Lung (tissue), 12 donors: ENCODE measurements around the gene VWF. TPM values are rescaled to one million over a fixed set of nuclear protein-coding genes. Genes with fewer than 3 reads are reported as not detected.

ENCODE experiments used
- ATAC-seq: fragments of 200-7000 bp; cut with Tn5 transposase; one replicate; pipeline ENCODE4 v1.9.1; 2020; ENCODE audit warnings: moderate number of reproducible peaks; ENCODE audit not compliant: insufficient read depth, low FRiP score
- DNase-seq, 3 donors: peaks; one replicate each; pipeline ENCODE4 v3.0.0-alpha.2; 2013 to 2017
- H3K27ac ChIP-seq, 2 donors: one replicate each; pipeline ENCODE4 v1.5.1; 2013; ENCODE audit warnings: mild to moderate bottlenecking in 2 of 2, moderate library complexity in 2 of 2, control low read depth in 1 of 2, inconsistent platforms in 1 of 2, low read depth in 1 of 2, low read length in 1 of 2
- H3K27me3 ChIP-seq, 3 donors: one replicate each; pipeline ENCODE4 v1.5.1; 2013; ENCODE audit warnings: low read length in 2 of 3; ENCODE audit not compliant: control insufficient read depth in 3 of 3, insufficient read depth in 3 of 3
- H3K36me3 ChIP-seq, 4 donors: one replicate each; pipeline ENCODE4 v1.5.1; 2013; ENCODE audit warnings: low read length in 4 of 4, mild to moderate bottlenecking in 1 of 4, moderate library complexity in 1 of 4; ENCODE audit not compliant: control insufficient read depth in 4 of 4, insufficient read depth in 4 of 4
- H3K4me1 ChIP-seq, 5 donors: one replicate each; pipeline ENCODE4 v1.5.1; 2013; ENCODE audit warnings: low read length in 5 of 5, mild to moderate bottlenecking in 2 of 5, moderate library complexity in 1 of 5; ENCODE audit not compliant: control insufficient read depth in 5 of 5, insufficient read depth in 5 of 5
- H3K4me3 ChIP-seq: one replicate; pipeline ENCODE4 v1.5.1; 2013; ENCODE audit warnings: mild to moderate bottlenecking, control low read depth, moderate library complexity
- H3K9ac ChIP-seq, 2 donors: one replicate each; pipeline ENCODE4 v1.5.1; 2013; ENCODE audit warnings: low read length in 2 of 2, control low read depth in 1 of 2; ENCODE audit not compliant: insufficient read depth in 1 of 2
- H3K9me3 ChIP-seq, 4 donors: one replicate each; pipeline ENCODE4 v1.5.1; 2013; ENCODE audit warnings: low read length in 3 of 4, mild to moderate bottlenecking in 1 of 4, moderate library complexity in 1 of 4; ENCODE audit not compliant: control insufficient read depth in 4 of 4, insufficient read depth in 3 of 4
- WGBS, 2 donors: extraction: QIAGEN DNeasy Blood & Tissue Kit; methylation state at CpG; one replicate each; pipeline ENCODE4 v1.1.7; 2013; 5-methylcytosine and 5-hydroxymethylcytosine counted together
- polyA plus RNA-seq, 2 donors: library from polyadenylated mRNA; stranded (reverse); fragments of 200-250 nt; gene quantifications; one replicate each; pipeline ENCODE4 v1.2.1, GENCODE V29; 2013
- total RNA-seq, 2 donors: library from RNA; depleted of rRNA in 1 of 2; stranded (reverse); fragments of >200 nt in 1 of 2; gene quantifications; one replicate each; pipeline ENCODE4 v1.2.1, GENCODE V29; 2014 to 2021
- TF ChIP-seq, protein P1 (sequence below): IDR thresholded peaks from 2 replicates; pipeline ENCODE4 v1.5.1; 2012; ENCODE audit warnings: mild to moderate bottlenecking; ENCODE audit errors: control extremely low read depth, extremely low read depth
- donor health status: control.
- donor health status: control.
- donor health status: Bipolar disorder and iron deficiency.
- donor health status: healthy.
- donor health status: DM: yes; HTN: yes; CAD: no.

VWF gene
- total and polyA plus RNA-seq, 4 donors = 65.6 to 285 (median 249) TPM

DNA sequence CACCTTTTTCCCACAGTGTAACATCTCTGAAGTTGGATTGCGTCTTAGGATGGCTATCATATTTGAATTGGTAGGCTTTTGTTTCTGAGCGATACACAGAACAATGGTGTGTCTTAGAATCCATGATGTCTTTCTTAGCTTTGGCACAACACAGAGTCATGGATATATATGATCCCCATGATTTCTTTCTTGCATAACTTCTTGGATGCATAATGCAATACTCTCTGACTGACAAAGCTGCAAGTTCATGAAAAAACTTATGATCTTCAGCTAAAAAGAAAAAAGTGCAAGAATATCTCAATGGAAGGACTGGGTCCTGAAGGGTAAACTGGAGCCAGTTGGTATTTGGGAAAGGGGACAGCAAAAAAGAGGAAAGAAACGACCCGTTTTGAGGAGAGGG, 48.1 kb downstream of the VWF start:
- peak in 1 of 3 donors; percentile 41 for DNase-seq
- no peak overlapping the region for H3K4me3 ChIP-seq
- no peaks in the 10 kb centered on the region for H3K9me3 ChIP-seq
- 69 to 89% methylated on average over 4 of the region's 4 CpGs for WGBS, 2 donors
- no peak overlapping the region for H3K9ac ChIP-seq
- H3K27me3 ChIP-seq = peaks cover 0 to 4% (median 0%) of the 10 kb centered on the region in 3 donors
- peaks cover 0 to 1% (median 0%) of the 10 kb centered on the region in 4 donors for H3K36me3 ChIP-seq
- TF ChIP-seq, protein P1, sequence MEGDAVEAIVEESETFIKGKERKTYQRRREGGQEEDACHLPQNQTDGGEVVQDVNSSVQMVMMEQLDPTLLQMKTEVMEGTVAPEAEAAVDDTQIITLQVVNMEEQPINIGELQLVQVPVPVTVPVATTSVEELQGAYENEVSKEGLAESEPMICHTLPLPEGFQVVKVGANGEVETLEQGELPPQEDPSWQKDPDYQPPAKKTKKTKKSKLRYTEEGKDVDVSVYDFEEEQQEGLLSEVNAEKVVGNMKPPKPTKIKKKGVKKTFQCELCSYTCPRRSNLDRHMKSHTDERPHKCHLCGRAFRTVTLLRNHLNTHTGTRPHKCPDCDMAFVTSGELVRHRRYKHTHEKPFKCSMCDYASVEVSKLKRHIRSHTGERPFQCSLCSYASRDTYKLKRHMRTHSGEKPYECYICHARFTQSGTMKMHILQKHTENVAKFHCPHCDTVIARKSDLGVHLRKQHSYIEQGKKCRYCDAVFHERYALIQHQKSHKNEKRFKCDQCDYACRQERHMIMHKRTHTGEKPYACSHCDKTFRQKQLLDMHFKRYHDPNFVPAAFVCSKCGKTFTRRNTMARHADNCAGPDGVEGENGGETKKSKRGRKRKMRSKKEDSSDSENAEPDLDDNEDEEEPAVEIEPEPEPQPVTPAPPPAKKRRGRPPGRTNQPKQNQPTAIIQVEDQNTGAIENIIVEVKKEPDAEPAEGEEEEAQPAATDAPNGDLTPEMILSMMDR = no peak
- peaks cover 0 to 18% (median 0%) of the 10 kb centered on the region in 5 donors for H3K4me1 ChIP-seq
- no peak for ATAC-seq
- peak overlapping the region in 1 of 2 donors; percentile 1 for H3K27ac ChIP-seq

DNA sequence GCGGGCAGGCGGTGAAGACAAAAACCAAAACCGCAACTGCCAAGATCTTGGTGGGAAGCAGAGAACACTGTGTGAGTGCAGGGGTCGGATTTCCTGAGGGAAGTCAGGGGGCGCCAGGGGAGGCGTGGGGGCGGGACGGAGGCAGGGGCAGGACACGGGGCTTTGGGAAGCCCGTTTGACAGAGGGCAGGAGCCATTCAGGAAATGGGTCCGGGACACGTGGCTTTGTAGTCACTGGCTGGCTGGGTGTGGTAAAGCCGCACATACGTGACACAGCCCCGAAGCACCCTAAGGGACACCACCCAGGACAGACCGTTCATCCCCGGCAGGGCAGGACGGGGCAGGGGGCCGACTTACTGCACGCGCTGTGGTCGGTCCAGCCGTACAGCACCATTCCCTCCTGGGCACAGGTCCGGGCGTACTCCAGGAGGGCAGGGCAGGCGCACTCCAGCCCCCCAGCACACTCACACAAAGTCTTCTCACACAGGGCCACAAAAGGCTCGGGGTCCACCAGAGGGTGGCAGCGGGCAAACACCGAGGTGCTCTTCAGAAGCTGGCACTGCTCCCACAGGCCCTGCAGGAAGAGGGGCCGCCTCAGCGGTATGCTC, 49.4 kb downstream of the VWF start:
- DNase-seq = peak in 2 of 3 donors; percentile 28 to 49
- H3K36me3 ChIP-seq = peaks cover 0 to 1% (median 0%) of the 10 kb centered on the region in 4 donors
- TF ChIP-seq, protein P1 = no peak
- H3K27me3 ChIP-seq = peaks cover 0 to 4% (median 0%) of the 10 kb centered on the region in 3 donors
- H3K27ac ChIP-seq = peak overlapping the region in 1 of 2 donors; percentile 74
- peaks cover 0 to 19% (median 0%) of the 10 kb centered on the region in 5 donors for H3K4me1 ChIP-seq
- H3K4me3 ChIP-seq = no peak overlapping the region
- H3K9me3 ChIP-seq = no peaks in the 10 kb centered on the region
- no peak overlapping the region for H3K9ac ChIP-seq
- 17 to 22% methylated on average over 31 of the region's 31 CpGs for WGBS, 2 donors
- ATAC-seq = peak; percentile 53

DNA sequence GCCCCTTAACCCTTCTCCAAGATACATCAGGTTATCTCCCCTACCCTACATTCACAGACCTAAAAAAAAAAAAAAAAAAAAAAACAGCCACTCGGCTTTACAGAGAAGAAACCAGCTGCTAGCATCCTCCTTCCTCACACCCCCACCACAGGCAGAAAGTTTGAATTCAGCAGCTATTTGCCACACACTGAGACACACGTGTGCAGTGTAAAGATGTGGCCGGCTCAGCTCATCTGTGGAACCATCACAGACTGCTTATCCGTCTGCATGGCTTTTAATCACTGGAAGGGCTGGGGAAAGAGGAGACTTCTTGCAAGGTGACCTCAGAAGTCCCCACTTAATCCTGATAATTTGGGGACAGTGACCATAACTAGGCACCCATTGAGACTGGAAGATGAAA, 50.0 kb downstream of the VWF start:
- WGBS, 2 donors = 16 to 23% methylated on average over 4 of the region's 4 CpGs
- no peaks in the 10 kb centered on the region for H3K9me3 ChIP-seq
- peak overlapping the region in 1 of 2 donors; percentile 81 for H3K27ac ChIP-seq
- ATAC-seq (no peak), DNase-seq (no peak)
- peaks cover 0 to 1% (median 0%) of the 10 kb centered on the region in 4 donors for H3K36me3 ChIP-seq
- H3K4me1 ChIP-seq = peaks cover 0 to 20% (median 0%) of the 10 kb centered on the region in 5 donors
- no peak overlapping the region for H3K4me3 ChIP-seq
- H3K27me3 ChIP-seq = peaks cover 0 to 4% (median 0%) of the 10 kb centered on the region in 3 donors
- TF ChIP-seq, protein P1 = no peak
- no peak overlapping the region for H3K9ac ChIP-seq
